Measurements from ENCODE around the gene ANXA2.

The ANXA2 gene

GRCh38 chr15:60370105-60370868 lies 27.5 kb downstream of the ANXA2 start:
- DNase-seq (ENCODE audit: low read depth) = peak; percentile 77

DNA sequence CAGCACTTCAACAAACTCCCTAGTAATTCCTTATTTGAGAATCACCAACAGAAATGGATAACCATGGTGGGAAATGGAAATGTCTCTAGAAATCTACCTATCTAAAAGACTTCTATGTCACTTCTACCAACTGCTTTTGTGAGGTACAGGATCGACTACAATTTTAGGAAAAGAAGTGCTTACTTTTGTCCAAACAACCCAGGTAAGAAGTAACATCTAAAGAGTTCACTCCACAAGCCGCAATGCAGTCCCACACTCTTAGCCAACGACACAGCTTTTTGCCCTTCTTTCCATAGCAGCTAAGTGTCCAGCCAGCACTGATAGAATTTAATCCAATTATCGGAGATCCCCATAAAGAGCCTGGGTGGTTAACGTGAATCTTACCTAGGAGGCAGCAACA lies 28.1 kb downstream of the ANXA2 start:
- DNase-seq (ENCODE audit: low read depth) = no peak

DNA sequence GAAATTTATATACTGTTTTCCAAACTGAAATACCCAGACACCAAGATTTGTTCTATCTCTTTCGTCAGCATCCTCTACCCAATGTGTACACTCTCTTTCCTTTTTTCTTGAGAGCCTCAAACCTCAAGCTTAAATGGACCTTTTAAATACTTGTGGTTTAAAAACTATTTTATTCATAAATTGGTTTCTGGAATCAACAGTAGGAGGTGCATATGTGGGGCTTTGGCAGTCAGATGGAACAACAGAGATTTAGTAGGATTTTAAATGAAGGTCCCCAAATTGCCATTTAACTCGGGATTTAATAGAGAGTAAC lies 33.2 kb downstream of the ANXA2 start:
- DNase-seq (ENCODE audit: low read depth) = no peak

- no peak for DNase-seq (ENCODE audit: low read depth)
Observed at GRCh38 chr15:60363903-60364611, 33.7 kb downstream of the ANXA2 start.

GRCh38 chr15:60363087-60363549 lies 34.7 kb downstream of the ANXA2 start:
- DNase-seq (ENCODE audit: low read depth) = peak; percentile 88

- peak; percentile 89 for DNase-seq (ENCODE audit: low read depth)
Observed at GRCh38 chr15:60362321-60363086, 35.3 kb downstream of the ANXA2 start.

- DNase-seq (ENCODE audit: low read depth) = peak; percentile 72
Observed at GRCh38 chr15:60359738-60360137, 38.0 kb downstream of the ANXA2 start.

DNA sequence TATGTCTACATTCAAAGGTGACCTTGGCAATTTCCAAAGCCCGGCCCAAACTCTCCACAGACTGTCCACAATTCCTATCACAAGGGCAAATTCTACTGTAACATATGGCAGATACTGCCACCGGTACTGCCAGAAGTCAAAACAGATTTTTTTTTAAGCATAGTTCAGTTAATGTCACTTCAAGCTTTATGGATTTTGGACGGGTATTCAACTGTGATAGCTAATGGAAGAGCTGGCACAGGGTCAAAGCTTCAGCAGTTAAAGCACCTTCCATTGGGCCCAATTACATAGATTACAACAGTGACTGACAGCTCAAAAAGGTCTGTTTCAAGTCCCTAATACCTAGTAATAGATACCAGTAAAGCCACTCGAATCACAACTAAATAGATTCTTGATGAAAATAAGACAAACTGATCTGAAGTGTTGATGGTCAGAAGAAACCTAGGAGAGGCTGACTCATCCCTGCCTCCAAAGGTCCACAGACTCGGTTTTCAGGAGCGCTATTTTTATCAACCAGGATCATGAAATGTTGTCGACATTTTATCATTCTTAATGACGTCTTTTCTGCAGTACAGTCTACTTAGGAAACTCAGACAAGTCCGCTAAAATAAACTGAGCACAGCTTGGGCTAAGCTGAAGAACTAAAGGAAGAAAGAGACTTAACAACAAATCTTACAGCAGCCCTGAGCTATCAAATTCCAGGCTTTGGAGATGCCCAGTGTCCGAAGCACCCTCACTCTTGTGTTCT lies 38.7 kb downstream of the ANXA2 start:
- DNase-seq (ENCODE audit: low read depth) = peak; percentile 93

- DNase-seq (ENCODE audit: low read depth) = no peak
Observed at GRCh38 chr15:60356832-60357231, 41.0 kb downstream of the ANXA2 start.

GRCh38 chr15:60355148-60355857 lies 42.5 kb downstream of the ANXA2 start:
- DNase-seq (ENCODE audit: low read depth) = no peak

- no peak for DNase-seq (ENCODE audit: low read depth)
Observed at GRCh38 chr15:60353245-60353920, 44.4 kb downstream of the ANXA2 start.

GRCh38 chr15:60352525-60352924 lies 45.3 kb downstream of the ANXA2 start:
- no peak for DNase-seq (ENCODE audit: low read depth)

DNA sequence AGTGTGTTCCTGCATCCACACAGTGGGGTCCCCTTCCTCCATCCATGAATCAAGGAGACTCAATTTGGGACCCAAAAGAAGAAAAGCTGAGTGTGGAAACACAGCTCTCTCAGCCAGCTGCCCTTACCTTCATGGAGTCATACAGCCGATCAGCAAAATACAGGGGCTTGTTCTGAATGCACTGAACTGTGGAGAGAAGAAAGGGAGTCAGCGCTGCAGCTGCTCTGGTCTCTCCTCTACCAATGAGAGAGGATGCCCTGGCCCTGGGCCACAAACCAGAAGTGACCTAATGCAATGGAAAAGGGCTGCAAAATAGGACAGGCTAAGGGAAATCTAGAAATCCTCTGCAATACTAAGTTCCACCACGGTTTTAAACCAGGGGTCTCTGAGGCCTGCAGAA lies 46.7 kb downstream of the ANXA2 start:
- DNase-seq (ENCODE audit: low read depth) = no peak

GRCh38 chr15:60350108-60350507 lies 47.7 kb downstream of the ANXA2 start:
- no peak for DNase-seq (ENCODE audit: low read depth)

DNA sequence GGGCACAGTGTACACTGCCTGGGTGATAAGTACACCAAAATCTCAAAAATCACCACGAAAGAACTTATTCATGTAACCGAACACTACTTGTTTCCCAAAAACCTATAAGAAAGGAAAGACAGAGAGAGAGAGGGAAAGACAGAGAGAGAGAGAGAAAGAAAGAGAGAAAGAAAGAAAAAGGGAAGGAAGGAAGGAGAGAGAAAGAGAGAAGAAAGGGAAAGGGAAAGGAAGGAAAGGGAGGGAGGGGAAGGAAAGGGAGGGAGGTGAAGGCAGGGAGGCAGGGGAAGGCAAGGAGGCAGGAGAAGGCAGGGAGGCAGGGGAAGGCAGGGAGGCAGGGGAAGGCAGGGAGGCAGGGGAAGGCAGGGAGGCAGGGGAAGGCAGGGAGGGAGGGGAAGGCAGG lies 48.2 kb downstream of the ANXA2 start:
- DNase-seq (ENCODE audit: low read depth) = no peak

- DNase-seq (ENCODE audit: low read depth) = no peak
Observed at GRCh38 chr15:60347480-60348049, 50.2 kb downstream of the ANXA2 start.

DNA sequence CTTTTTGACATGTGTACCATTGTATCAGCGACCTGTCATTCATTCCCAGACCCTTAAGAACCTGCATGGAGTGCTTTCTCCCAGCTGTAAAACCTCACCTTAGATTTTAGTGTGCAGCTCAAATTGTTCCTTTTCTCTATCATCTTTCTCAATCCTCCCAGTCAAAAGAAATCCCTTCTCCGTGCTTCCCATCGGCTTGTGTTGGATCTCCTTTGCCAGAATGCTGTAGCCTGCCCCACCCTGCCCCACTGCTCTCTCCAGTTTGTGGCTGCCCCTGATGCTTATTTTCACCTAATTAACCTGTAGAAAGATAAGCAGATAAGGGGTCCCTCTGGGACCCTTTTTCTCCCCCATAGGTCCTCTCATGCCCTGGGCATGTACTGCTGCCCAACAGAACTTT lies 51.1 kb downstream of the ANXA2 start:
- no peak for DNase-seq (ENCODE audit: low read depth)

DNA sequence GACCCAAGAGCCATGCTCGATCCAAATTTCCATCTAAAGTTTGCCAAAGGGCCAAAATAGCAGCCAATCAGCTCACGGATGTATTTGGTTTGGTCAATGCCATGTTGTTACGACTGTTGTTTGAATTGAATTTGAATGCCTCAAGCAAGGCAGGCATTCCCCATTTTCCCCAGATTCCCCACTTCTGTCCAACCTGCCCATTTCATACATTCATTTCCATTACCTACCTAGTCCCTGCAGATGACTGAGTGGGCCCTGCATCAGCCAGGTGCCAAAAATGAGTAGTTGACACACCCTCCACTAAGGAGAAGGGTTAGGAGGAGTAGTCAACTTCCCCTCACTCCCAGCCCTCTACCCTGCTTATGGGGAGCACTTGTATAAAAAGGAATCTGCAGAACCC lies 51.7 kb downstream of the ANXA2 start:
- DNase-seq (ENCODE audit: low read depth) = no peak

DNA sequence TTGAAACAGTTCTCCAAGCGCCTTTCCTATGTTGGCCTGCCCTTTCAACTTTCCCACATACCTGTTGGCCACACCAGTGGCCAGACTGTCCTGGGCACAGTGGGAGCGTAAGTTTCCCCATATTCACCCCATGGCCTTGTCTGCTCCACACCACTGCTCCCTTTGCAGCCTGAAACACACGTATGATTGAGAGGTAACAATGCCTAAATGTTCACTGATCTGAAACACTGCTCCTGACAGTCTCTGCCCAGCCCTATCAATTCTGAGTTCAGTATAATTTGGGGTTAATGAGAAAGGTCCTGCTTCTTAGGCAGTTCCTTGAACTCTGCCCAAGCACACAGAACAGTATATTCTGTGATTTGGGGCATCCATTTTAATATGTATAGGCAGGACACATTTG lies 52.2 kb downstream of the ANXA2 start:
- no peak for DNase-seq (ENCODE audit: low read depth)

DNA sequence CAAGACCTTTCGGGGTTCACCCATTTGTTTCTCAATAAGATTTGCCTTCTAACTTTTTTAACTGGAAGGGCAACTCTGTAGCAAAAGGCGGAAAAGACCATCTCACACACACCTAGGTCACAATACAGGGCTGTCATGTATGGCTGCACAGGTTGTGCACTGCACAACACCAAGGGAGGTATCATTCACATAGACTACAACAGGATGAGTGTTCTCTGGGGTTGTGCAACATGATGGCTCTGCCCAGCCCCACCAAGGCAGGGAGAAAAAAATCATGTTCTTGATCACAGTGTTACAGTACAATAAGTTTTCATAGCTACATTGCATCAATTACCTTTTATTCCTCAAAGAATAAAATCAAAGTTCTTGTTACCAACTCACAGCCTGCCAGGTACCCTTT lies 52.8 kb downstream of the ANXA2 start:
- DNase-seq (ENCODE audit: low read depth) = peak; percentile 45

- DNase-seq (ENCODE audit: low read depth) = no peak
Observed at GRCh38 chr15:60344461-60344860, 53.3 kb downstream of the ANXA2 start.
